Dermis microvascular lymphatic vessel endothelial cell (primary cell): ENCODE data around the gene UFD1. TPM values are rescaled to one million over a fixed set of nuclear protein-coding genes. Genes with fewer than 3 reads are reported as not detected.

Source experiments
- DNase-seq, 2 donors: peaks; one replicate each; pipeline versions ENCODE4 v3.0.0 to v3.0.0-alpha.2; 2010; ENCODE audit warnings: low read depth in 2 of 2
- total RNA-seq: library from RNA; depleted of rRNA; stranded (reverse); fragments of >200 nt; gene quantifications from 2 replicates; pipeline ENCODE4 v1.2.1, GENCODE V29; 2014

The UFD1 gene
- total RNA-seq, 1 donor from 2014 or later = 119 TPM

DNA sequence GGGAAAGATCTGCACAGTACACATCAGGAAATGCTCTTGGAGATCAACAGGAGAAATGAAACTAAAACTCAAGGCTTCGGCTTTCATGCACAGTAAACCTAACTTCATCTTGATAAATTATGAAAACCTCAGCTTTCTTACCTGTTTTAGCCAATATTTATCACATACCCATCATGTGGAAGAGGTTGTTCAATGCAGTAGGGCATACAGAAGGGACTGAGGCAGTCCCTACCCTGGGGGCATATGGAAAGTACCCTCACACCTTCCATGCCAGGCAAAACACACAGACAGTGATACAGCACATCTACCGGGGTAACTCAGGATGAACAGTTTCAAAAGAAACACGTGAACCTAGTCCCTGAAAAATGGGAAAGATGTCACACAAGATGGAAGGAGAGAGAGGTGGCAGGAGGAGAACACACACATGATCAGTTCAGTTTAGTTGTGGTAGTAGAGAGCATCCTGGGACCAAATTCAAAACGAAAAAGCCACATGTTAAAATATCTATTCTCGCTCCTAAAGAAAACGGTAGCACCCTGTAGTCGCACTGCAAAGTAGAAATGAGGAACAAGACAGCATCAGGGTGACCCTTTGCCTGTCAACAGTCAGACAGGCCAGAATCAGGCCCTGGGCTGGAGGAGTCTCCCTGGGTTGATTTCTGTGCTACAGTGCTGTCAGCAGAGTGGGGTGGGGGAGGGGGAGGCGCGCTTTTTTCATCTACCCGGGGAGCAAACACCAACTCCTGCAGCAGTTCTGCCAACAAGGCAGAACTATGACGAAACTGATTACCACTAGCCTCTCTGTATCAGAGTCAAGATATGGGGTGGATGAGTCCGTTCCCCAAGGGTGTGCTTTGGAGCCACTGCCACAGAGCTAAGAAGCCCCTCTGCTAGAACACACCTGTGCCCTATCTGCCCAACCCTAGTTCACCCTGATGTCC is 48.8 kb downstream of the UFD1 start:
- DNase-seq = peak in 1 of 2 donors; percentile 34

DNA sequence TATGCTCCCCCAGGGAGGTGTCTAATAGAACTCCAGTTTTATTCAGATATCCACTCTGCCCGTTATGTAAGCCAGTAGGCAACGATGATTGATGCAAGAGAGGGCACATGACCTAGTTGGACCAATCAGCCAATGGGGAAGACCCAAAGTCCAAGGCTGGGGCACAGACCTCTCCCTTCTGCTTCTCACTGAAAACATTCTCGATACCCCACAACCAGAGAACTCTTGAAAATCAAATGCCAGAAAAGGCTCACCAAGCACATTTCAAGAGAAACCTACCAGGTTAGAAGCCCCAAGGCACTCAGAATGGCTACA is 54.9 kb downstream of the UFD1 start:
- DNase-seq = no peak

DNA sequence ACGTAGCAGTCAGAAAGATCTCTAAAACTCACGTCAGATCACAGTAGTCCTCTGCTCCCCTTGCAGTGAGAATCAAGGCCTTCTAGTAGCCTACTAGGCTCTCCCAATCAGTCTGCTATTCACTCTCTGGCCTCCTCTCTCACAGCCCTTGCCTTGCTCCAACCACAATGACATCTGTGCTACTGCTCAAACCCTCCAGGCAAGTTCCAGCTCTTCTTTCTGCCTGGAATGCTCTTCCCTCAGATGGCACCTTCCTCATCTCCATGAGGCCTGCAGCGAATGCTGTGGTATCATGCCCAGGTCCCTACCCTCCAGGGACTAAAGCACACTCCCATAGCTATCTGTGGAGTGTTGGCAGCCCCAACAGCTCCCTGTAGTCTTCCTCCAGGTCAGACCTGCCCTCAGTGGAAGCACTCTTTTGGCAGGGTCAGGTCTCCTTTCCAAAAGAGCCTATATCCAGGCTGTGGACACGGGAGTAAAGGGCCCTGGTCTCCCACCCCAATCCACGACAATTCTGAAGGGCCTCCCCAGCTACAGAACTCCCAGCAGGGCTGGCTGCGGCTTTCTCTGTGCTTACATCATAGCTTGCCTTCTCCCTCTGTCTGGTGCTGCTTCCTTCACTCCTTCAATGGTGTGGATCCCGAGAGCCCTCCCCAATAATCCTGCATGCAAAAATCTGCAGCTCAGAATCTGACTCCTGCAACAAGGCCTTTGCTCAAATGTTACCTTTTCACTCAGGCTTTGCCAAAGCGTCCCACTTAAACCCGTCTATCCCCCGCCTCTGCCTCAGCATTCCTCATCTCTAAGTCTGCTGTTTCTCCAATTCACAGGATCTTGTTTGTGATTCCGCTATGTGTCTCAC is 56.3 kb downstream of the UFD1 start:
- DNase-seq = no peak

DNA sequence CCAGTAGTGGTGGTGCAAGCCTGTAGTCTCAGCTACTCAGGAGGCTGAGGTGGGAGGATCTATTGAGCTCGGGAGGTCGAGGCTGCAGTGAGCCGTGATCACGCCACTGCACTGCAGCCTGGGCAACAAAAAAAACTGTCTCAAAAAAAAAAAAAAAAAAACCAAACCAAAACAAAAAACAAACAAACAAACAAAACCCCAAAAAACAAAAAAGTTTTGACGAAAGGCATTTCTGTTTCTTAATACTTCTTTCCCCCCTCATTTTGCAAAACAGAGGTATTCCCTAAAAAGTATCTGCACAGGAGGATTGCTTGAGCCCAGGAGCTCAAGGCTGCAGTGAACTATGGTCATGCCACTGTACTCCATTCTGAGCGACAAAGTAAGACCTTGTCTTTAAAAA is 58.7 kb downstream of the UFD1 start:
- no peak for DNase-seq

DNA sequence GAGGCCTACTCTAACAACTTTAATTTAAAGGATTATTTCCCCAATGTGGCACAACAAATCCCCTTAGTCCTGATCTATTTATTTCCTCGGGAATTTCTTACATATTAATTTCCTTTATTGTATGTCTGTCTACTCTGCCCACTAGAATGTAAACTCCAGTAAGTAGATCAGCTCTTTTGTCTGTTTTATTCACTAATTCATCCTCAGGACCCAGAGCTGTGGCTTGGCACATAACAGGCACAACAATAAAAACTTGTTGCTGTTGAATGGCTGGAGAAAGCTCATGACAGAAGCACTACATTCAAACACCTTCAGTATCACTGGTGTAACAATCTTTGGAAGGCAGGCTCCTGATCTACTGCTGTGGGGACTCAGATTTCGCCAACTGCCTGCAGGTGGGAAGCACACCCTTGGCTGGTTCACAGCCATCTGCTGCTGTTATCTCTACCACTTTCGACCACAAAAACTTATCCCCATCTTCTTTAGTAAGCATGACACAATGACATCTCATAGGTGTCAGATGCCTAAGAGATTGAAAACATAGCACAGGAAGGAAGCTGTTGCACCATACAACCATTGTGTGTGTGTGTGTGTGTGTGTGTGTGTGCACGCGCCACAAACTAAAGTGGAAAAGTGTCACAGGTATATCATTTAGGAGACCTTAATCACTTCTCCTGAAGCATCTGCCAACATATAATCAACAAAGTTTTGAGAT is 59.4 kb downstream of the UFD1 start:
- peak in 1 of 2 donors; percentile 22 for DNase-seq

DNA sequence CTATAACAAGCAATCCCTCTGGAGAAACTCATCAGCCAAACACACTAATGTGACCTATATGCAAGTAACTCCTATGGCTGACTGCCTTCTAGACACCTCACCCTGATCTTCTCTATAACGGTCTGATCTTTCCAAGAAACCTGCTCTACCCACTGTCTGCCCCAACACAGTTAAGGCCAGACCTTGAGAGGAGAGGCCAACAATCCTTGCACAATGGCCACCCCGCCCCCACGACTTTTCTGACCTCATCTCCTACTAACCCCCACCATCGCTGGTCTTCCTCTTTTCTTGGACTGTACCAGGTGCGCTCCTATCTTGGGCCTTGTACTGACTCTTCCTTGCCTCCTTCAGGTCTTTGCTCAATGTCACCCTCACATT is 59.9 kb downstream of the UFD1 start:
- DNase-seq = no peak

DNA sequence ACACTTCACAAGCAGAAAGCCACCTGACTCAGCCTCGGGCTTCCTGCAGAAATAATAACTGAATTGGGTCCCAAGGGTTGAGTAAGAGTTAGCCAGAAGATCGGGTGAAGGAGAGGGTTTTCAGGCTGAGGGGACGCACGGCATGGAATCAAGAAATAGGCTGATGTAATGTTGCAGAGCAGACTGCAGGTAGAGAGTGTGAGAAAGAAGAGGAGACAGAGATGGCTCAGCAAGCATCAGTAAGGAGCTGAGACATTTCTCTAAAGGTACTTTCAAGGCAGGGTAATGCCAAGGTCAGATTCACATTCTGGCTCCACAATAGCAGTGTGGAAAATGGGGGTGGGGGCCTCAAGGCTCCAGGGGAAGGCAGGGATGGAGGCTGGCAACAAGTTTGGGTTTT is 66.1 kb downstream of the UFD1 start:
- no peak for DNase-seq

DNA sequence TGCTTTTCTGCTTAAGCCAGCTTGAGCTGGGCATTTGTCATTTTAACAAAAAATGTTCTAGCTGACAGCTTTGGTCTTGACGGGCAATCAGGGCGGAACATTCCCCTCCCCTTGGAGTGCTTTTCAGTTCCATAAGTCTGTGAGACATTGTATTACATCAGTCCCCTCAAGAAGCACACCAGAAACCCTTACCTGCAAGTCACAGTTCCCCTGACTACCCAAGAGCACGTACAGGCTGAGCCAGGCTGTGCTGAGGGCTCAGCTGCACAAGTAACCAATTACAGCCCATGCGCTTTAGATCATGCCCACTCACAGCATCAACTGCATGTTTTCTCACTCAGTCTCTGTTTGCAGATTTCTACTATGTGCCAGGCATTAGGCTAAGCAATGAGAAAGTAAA is 66.5 kb downstream of the UFD1 start:
- no peak for DNase-seq

DNA sequence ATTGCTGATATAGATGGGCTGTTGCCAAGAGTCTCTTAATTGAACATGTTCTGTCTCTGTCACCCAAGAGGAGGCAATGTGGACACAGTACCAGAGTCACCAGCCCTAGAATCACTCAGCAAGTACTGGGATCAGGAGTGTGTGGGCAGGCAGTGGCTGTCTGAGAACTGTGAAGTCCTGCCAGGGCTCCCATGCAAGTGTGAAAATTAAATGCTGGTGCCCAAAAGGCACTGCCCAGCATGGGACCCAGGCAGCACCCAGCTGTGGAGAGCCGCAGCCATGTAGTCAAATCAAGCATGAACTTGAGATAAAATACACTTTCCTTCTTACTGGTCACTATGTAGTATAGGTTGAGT is 67.3 kb downstream of the UFD1 start:
- no peak for DNase-seq

DNA sequence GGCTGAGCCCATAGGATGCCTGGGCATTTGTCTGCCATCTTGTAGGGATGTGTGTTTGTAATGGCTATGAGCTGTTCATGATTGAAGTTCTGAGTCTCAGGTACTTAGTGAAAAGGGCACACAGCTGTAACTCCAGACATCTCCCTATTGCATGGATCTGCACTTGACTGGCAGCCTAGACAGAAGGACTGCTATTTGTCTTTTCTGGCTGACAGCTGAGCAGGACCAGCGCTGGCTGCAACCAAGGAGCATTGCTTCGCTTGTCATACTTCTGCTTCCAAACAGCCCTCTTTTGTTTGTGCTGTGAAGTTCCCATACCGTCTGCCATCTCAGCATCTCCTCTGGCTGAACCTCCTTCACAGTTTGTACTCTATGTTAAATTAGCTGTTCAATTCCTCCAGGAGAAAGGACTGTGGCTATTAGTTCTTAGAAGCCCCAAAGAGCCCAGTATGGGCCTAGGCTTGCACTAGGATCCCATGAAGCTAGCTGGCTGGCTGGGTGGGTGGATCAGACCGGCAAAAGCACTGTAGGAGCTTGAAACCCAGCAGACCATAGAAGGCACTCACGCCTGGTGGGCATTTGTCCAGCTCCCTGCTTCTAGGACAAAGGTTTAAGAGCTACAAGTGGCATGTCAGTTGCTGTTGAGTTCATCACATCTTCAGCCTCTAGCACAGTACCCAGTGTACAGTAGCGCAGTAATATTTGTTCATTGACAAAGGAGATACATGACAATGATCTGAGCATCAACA is 67.9 kb downstream of the UFD1 start:
- no peak for DNase-seq

DNA sequence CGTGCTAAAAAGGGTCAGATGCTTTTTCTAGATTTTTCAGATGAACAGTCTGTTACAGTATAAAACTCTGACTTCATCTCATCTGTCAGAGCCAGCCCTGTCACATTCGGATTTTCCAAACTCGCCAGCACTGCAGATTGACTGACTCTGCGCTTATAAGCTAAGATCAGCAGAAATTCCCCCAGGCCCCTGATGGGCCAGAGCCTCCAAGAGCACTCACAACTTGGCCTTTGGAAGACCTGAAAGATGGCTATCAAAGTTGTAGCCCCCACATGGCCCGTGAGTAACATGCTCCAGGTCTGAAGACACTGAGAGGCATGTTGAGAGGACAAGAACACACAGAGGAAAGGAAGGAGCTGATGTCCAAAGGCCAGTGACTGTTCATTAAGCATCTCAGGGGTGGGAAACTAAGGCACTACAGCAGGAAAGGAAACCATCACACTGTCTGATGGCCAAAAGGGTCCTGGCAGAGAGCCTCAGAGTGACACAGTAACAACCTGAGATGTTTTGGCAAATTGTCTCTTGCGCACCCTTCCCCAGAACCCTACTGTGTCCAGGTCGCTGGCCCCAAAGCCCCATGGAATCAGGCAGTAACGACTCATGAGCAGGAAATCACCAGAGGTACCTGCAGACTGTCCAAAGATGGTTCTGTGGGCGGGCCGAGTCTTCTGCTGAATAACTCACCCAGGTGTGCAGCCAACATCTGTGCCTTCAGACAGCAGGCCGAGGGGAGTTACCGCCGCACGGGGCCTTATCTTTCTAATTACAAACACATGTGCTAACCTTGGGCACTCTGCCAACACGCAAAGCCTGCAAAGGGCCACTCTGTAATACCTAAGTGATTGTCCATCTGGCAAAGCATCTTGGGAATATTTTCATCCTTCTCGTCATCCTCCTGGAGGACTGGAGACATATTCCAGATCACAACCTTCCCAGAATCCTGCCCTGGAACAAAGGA is 71.1 kb downstream of the UFD1 start:
- no peak for DNase-seq

DNA sequence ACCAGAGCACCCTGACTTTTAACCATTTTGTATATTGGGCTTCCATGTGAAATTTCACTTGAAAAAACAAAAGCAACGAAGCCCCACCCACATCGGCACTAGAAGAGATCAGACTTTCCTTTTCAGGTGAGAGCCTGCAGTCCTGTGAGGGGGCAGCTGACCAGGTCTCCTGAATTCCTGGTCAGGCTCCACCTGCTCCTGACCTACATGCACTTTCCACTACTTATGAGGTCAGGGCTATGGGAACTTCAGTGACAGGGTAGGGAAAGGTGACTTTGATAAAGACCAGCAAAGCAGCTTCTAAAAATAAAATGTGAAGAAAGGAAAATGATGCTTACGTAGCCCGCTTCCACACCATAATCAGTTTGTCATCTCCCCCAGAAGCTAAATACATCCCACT is 72.1 kb downstream of the UFD1 start:
- DNase-seq = no peak

DNA sequence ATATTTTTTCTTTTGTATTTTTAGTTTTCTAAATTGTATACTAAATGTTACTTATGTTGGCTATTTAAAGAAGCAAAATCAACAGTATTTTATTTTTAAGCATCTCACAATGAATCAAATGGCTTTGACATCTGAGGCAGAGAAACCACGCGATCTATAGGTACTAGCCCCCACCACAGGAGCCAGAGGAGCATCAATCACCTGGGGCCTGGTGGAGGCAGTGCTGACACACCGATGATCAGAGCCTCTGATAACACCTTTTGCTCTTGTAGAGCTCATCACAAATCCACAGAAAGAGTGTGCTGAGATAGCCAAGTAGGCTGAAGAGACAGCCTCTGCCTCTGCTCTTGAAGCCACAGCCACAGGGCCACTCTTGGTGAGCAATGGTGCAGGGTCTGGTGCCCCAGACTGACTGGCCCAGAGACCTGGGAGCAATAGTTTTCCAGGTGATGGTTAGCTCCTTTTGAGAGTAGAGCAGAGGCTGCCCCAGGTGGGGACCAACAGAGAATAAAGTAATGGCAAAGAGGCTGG is 72.6 kb downstream of the UFD1 start:
- no peak for DNase-seq

DNA sequence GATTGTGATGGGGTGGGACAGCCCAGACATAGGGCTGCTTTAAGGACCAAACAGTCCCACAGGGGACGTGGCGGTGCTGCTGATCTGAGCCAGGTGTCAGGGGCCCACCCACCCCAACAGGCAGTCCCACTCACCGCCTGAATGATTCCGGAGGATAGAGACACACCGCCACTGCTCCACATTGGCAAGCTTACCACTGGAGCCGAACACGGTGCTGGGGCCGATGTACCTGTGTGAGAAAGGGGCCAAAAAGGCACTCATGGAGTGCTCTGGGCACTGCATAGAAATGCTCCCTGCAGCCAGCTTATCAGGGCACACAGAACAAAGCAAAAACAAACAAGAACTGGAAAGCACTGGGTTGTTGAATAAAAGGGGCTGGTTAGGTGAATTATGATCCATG is 73.3 kb downstream of the UFD1 start:
- no peak for DNase-seq

DNA sequence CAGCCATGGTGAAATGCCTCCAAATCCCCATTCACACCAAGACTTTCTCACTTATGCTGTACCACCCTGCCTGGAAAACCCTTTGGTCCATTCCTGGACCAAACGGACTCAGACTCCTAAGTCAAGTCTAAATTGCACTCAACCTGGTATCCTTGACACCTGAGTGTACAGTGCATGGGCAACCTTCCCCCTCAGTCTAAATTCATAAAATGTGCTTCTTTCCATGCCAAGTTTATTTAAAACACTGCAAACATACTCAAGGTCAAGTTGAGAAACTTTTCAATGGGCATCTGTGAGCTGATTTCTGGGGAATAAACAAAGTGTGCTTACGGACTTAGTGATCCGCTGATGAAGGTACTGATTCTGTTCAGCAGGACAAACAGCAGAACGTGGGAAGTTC is 73.9 kb downstream of the UFD1 start:
- DNase-seq = no peak

DNA sequence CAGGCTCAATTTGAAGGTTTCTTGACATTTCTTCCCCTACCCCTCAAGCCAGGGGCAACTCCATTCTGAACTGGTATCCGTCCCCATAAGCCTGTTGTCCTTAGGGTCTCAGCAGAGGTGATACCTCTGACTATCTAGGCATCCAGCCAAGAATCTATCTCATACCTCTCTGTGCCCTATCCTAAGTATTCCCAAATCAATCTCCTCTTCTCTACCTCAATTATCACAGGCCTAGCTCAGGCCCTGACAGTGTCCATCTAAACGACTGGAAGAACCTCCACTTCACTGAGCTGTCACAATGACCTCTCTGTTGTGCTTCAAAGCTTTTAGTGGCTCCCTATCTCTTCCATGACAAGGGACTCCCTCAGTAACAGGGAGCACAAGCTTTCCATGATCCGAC is 74.3 kb downstream of the UFD1 start:
- DNase-seq = no peak

DNA sequence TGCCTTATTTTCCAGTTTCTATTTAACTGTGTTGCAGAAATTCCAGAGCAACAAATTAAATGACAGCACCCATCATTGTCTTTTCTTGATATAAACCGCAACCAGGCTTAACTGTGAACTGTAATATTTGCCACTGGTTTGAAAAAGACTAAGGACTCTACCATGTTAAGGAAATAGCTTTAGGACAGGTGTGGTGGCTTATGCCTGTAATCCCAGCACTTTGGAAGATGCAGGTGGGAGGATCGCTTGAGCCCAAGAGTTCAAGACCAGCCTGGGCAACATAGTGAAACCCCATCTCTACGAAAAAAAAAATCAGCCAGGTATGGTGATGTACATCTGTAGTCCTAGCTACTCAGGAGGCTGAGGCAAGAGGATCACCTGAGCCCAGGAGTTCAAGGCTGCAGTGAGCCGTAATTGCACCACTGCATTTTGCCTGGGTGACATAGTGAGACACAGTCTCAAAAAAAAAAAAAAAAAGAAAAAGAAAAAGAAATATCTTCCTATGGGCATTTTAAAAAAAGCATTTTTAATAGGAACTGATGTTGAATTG is 76.3 kb downstream of the UFD1 start:
- no peak for DNase-seq

DNA sequence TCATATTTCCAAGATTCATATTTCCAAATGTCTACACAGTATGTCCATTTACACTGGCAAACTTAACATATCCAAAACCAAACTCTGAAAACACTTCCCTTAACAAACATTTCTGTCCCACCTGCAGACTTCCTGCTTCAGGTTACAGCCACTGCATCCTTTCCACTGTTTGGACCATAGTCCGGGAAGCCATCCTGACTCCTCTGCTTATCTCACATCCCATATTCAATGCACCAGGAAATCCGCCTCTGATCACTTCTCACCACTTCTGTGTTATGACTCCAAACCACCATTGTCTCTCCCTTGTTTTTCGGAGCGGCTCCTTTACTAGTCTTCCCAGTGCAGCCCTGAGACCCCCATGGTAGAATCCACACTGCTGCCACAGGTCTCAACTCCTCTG is 77.5 kb downstream of the UFD1 start:
- peak; percentile 47 to 54 for DNase-seq

DNA sequence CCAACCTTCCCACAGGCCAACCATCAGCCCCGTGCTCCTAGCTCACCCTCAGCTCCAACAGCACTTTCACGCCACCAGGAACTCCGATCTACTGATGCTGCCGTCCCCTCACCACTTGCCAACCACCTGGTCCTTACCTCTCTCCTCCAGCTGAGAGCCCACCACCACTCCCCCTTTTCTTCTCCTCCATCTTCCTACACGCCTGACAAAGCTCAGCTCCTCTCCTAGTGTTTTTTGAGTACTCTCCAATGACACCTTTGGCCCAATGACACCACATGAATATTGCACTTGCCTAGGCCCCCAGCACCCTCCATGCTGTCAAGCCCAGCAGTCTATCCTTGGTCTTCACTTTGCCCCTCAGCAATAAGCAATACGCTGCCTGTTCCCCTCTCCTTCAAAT is 78.1 kb downstream of the UFD1 start:
- no peak for DNase-seq
